HG03039 (cell line): ENCODE results near the gene KCNH3.

Experiments used
- ATAC-seq: cut with Tn5 transposase; IDR thresholded peaks from one replicate; pipeline ENCODE4 v1.9.1; 2021; ENCODE audit warnings: mild to moderate bottlenecking, moderate library complexity; ENCODE audit not compliant: unreplicated experiment

The KCNH3 gene

GRCh38 chr12:49557917-49558215 lies 19.0 kb downstream of the KCNH3 start:
- ATAC-seq: no peak

GRCh38 chr12:49558526-49558925 lies 19.7 kb downstream of the KCNH3 start:
- ATAC-seq: no peak

DNA sequence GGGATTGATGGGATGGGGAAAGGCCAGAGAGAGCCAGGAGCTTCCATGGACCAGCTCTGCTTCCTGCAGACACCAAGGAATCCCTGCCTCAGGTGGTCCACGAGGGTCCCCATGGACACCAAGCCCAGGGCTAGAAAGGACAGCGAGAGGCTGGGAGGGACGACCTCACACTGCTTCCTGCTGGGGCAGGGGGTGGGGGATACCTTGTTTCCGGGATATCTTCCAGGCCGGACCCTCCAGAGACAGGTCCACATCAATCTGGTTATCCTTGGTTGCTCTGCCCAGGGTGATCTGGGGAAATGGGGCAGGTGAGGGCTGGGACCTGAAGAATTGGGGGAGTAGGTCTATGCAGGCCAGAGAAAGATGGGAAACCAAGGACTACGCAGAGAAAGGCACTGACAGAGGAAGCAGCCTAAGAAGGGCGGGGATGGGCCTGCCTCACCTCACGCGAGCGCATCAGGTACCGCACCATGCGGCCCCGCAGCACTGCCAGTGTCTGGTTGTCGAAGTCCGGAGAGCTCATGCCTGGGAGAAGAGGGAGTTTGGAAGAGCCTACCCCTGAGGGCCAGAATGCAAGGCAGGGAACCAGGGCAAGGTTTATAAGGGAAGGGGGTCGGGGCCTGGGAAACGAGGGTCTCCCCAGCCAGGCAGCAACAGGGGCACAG lies 20.3 kb downstream of the KCNH3 start:
- no peak for ATAC-seq

GRCh38 chr12:49560695-49561094 lies 21.9 kb downstream of the KCNH3 start:
- ATAC-seq: no peak

GRCh38 chr12:49562233-49562632 lies 23.4 kb downstream of the KCNH3 start:
- no peak for ATAC-seq

DNA sequence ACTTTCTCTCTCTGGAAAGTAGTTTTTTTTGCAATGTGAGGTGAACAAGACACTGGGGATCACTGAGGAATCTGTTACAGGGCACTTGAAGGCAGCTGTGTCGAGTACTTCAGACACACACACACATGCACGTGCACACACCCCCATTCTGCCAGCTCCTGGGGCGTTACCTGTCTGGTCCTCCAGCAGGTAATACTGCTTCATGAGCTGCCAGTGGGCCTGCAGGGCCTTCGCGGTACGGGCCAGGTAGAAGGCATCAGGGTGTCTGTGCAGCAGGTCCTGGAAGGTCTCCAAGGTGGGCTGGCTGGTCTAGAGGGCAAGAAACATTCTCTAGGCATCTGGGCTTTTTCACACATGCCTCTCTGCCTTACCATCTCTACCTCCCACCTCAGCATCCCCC lies 24.0 kb downstream of the KCNH3 start:
- no peak for ATAC-seq

GRCh38 chr12:49563951-49564685 lies 25.3 kb downstream of the KCNH3 start:
- no peak for ATAC-seq

DNA sequence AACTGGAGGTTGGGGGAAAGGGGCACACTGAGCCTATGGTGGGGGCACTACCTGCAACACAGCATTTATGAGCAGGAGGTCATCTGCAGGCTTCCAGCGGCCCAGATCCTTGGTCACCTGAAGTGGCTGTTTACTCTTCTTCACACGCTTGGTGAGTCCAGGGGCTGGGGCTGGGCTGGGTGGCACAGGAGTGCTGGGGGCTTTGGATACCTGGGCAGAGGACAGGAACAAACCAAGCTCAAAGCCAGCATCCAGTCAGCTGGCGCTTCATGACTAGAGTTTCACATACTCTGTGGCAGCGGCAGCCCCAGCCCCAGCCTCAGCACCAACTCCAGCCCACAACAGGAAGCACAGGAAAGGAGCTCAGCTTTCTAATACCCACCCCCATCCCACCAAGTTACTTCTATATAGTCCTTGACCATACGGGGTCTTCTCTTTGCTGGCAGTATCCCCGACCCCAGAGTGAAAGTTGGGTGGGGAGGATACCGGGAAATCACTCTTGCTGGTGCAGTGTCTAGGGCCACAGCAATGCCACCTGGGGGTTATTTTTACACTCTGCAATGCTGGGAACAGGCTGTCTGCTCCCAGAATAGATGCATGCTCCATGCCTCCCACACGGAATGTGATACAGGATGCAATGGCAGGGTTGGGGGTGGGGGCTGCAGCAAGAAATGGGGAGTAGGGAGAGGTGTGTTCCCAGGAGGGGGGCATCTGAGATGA lies 26.0 kb downstream of the KCNH3 start:
- ATAC-seq: no peak

GRCh38 chr12:49565406-49566265 lies 26.8 kb downstream of the KCNH3 start:
- ATAC-seq: no peak

DNA sequence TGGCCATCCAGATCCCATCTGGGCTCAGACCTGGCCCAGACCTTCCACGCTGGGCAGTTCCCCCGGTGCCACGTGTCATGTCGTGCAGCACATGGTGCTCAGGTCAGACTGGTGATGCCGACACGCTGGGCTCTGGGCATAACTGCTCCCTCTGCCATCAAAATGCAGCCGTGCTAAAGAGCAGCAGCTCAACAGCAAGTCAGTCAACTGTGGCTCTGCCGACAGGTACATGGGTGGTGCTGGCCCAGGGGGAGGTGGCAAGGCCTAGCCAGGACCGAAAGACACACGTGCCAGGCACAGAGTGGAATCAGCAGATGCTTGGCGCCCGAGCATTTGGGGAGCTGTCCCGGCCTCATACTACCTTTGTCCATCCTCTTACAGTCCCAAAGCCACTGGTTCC lies 27.5 kb downstream of the KCNH3 start:
- ATAC-seq: no peak

GRCh38 chr12:49567302-49567610 lies 28.4 kb downstream of the KCNH3 start:
- peak; percentile 3 for ATAC-seq

GRCh38 chr12:49567611-49568441 lies 29.0 kb downstream of the KCNH3 start, which contains the start of gene MCRS1:
MCRS1 (minus strand) TSS chr12:49568142; CDS start chr12:49566731, 1,411 bp downstream.
- ATAC-seq: peak; percentile 74

- ATAC-seq: peak; percentile 5
Observed at GRCh38 chr12:49568442-49569162, 29.8 kb downstream of the KCNH3 start.

GRCh38 chr12:49577589-49578315 lies 38.9 kb downstream of the KCNH3 start:
- no peak for ATAC-seq

- no peak for ATAC-seq
Observed at GRCh38 chr12:49578471-49579112, 39.8 kb downstream of the KCNH3 start.

DNA sequence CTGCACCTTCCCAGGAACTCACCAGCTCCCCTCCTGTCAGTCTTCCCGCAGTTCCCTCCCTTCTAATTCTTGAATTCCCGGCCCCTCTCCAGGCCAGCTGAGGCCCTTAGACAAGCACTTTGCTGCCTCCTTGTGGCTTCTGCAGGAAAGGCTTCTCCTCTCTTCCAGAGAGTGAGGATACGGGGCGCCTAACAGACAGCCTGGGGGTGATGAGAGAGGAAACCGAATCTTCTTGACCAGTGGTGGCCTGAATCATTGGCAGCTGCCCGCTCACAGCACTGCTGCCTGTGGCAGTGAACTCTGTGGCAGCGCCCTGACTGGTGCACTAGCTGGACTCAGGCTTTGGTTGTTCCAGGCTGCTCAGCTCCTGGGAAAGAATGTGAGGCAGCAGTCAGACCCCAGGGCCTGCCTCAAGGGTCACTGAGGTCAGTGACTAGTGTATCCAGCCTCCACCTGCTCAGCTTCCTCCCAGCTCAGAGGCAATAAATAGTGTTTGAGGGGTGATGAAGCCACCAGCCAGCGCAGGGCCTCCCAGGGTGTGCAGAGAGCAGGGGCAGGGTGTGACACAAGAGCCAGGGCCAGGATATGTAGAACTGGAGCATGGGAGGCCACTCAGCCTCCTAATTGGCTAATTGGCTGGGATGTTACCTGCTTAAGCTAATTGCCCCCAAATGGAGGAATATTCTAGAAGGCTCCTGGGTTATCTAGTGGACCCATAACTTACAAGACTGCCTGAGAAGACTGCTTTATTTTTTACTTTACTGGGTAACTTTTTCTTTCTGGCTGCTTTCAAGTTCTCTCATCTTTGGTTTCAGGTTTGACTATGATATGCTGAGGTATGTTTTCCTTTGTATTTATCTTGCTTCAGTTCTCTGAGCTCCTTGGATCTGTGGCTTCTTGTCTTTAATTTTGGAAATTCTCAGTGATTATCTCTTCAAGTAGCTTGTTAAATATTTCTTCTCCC lies 42.0 kb downstream of the KCNH3 start:
- ATAC-seq: no peak

DNA sequence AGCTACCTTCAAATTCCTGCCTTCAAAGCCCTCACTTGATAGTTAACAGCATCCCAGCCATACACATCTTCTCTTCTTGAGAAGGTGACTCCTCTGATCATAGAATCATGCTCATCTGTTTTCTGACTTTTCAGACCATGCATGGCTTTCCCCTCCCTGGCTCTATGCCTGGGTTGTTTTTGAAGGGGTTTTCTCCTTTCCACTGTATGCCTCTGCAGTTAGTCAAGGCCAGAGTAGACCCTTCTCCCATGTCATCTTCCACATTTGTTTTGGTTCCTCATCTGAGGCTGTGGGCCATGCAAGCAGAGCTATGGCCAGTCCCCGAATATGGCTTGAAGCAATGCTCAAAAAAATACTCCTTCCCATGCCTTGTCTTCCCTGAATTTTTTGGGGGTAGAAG lies 43.4 kb downstream of the KCNH3 start:
- ATAC-seq: no peak
